HG03558 (cell line): Measurements from ENCODE around the gene KCNJ12.
"Not testable (repeated sequence)": the region's sequence is repeated elsewhere in the genome, so short reads cannot be mapped to it uniquely, and the experiment has no call there.

Experiments used
- ATAC-seq: cut with Tn5 transposase; IDR thresholded peaks from one replicate; pipeline ENCODE4 v1.9.1; 2021; ENCODE audit warnings: moderate number of reproducible peaks; ENCODE audit not compliant: unreplicated experiment; ENCODE audit errors: extremely low read depth

KCNJ12 gene

DNA sequence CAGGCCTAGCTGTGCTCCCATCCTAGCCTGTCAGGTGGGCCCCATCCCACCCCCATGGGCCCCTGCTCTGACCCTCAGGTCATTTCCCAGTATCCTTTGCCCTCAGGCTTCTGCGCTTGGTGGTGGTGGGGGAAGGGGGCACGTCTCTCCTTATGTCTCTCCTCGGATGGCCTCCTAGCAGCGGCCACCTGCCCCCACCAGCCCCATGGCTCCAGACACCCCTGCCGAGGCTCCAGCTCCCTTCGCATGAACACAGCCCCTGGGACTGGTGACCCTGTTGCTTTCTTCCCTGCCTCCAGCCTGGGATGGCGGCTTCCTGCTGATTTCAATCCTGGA is 27.3 kb upstream of the KCNJ12 start:
- not testable (repeated sequence) for ATAC-seq

DNA sequence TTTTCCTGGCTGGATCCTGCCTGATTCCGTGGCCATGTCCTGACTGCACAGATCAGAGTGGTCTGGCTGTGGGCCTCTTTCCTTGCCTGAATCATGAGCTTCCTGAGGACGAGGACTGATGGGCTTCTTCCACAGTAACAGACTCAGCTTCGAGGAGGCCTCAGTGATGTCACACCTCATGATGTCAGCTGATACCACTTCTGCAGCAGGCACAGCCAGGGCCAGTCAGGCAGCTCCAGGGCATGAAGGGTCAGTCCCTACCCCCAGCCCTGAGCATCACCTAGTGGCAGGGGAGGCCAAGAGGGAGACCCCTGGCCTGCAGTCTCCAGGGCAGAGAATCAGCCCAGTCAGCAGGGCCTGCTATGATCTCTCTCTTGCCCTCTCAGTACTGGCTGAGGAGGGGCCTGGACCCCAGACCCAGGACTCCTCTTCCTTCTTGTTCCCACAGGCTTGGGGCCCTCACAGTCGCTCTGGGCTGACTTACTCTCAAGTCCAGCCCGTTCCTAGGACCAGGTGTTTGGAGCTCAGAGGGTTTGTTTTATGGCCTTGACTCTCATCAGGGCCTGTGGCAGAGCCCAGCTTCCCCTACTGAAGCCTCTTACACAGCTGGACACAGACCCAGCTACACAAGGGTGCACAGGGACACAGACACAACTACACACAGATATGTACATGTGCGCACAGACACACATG is 26.7 kb upstream of the KCNJ12 start:
- not testable (repeated sequence) for ATAC-seq

DNA sequence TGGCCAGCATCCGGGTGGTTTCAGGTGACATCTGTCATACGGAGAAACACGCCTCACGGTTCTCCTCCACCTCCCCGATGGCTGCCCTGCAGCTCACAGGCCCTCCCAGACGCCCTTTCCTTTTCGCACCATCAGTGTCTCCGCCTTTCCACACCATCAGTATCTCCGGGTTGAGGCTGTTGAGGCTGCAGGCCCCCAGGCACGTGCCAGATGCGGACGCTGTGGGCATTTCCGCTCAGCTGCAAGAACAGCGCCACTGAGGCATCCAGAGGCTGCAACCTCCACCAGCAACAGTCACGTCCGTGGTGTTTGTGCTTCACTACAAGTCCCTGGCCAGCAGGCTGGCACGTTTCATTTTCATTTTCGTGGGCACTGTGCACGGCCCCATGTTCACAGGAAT is 25.7 kb upstream of the KCNJ12 start:
- ATAC-seq, result not testable (repeated sequence)

- no peak for ATAC-seq
These were observed 24.6 kb upstream of the KCNJ12 start for GRCh38 chr17:21351366-21352065.

GRCh38 chr17:21352221-21352980 is 23.8 kb upstream of the KCNJ12 start:
- no peak for ATAC-seq

DNA sequence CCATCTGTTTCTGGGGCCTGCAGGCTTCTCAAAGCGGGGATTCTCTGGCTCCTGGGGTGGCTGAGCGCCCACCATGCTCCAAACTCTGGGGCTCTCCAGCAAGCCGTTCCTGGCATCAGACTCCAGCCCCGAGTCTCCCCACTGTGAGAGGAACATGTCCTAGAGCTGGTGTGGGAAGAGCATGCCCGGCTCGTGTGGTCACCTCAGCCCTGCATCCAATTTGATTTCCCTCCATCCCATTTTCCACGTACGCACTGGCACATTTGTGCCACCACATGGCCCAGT is 23.2 kb upstream of the KCNJ12 start:
- ATAC-seq, result no peak

GRCh38 chr17:21353326-21354010 is 22.7 kb upstream of the KCNJ12 start:
- ATAC-seq, result no peak

- ATAC-seq, result no peak
These were observed 21.3 kb upstream of the KCNJ12 start for GRCh38 chr17:21354796-21355385.

GRCh38 chr17:21355586-21355985 is 20.6 kb upstream of the KCNJ12 start:
- no peak for ATAC-seq

DNA sequence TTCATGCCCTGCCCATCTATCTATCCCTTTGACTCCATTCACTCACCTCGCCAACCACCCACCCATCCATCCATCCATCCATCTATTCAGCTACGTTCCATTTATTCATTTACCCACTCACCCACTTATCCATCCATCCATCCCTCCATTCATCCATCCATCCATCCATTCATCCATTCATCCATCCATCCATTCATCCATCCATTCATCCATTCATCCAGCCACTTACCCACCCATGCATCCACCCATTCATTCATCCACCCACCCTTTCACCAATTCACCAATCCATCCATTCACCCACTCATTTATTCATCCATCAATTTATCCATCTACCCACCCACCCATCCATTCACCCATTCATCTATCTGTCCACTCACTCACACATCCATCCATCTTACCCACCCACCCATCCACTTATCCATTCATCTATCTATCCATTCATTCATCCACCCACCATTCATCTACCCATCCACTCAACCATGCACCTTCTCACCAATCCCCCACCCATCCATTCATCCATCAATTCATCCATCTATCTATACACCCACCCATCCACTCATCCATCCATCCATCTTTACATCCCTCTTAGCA is 19.5 kb upstream of the KCNJ12 start:
- ATAC-seq, result no peak

DNA sequence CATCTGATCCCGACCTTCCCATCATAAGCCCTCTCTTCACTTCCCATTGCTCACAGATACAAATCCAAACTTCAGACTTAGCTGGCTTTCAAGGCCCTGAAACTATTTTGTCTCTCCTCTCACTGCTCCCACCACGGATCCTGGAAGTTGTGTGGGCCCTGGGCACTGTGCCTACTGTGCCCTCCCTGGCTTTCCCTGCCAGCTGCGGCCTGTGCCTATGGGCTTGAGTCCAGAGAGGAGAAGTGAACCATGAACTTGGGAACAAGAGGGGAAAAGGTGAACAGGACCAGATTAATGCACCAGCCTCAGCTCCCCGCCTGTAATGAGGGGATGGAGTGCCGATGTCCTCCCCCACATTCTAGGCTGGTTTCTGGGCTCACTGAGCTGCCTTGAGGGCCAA is 18.9 kb upstream of the KCNJ12 start:
- no peak for ATAC-seq

GRCh38 chr17:21357696-21358656 is 18.2 kb upstream of the KCNJ12 start:
- ATAC-seq, result no peak

DNA sequence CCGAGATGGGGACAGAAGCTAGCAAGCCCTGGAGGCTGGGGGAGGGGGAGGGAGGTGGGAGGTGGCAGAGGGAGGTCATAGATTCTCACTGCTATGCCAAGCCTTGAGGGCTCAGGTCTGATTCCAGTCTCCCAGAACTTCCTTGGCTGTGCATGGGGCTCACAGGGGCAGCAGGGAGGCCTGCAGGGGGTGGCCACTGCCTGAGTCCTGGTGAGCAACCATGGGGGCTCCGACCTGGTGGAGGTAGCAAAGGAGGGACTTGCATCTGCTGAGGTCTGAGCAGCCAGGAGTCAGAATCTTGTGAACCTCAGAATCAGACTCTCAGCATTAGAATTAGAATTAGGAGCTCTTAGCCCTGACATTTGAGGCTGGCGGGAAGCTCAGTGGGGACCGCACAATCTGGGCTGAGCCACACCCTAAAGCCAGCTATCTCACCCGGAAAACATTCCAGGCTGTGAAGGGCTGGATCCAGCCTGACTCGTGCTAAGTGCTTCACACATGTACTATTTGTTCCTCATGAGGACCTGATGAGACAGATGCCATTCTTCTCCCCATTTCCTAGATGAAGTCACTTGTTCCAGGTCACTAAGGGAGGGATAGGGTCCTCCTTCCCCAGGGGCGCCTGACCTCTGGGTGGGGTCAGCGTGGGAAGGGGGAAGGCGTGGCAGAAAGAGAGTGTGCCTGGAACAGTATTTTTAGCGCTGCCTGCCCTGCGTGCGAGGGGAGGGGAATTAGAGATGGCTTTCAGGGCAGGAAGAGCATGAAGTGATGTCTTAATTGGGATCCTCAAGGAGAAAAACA is 17.3 kb upstream of the KCNJ12 start:
- ATAC-seq, result no peak

DNA sequence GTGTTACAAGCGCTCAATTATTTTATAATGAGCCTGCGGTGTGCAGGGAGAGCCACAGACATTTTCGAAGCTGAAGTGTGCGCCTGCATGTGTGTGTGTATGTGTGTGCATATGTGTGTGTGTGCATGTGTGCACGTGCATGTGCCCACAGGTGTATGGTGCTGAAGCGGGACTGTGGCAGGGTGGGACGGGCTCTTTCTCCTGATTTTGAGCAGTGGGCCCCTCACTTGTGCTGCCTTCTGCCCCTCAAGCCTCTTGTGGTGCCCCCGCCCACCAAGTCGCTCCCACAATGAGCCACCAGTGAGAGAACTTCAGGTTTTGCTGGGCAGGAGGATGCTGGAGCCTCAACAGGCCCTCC is 16.7 kb upstream of the KCNJ12 start:
- no peak for ATAC-seq

DNA sequence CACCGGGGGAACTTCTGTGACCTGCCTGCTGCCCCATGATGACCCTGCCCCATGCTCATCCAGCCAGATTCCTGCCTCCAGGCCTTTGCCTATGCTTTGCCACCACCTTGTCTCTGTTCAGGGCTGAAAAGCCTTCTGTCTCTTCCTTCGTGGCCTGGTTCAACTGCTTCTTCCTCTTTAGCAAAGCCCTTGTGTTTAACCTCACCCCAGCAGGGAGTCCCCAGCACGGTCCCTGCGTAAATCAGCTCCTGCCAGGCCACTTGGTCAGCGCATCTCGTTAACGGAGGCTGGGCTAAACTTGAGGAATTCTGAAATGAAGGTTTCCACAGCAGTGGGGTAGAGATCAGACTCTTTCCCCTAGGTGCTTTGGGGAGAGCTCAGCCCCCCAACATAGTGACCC is 16.1 kb upstream of the KCNJ12 start:
- no peak for ATAC-seq

- ATAC-seq, result no peak
These were observed 14.9 kb upstream of the KCNJ12 start for GRCh38 chr17:21361020-21361809.

DNA sequence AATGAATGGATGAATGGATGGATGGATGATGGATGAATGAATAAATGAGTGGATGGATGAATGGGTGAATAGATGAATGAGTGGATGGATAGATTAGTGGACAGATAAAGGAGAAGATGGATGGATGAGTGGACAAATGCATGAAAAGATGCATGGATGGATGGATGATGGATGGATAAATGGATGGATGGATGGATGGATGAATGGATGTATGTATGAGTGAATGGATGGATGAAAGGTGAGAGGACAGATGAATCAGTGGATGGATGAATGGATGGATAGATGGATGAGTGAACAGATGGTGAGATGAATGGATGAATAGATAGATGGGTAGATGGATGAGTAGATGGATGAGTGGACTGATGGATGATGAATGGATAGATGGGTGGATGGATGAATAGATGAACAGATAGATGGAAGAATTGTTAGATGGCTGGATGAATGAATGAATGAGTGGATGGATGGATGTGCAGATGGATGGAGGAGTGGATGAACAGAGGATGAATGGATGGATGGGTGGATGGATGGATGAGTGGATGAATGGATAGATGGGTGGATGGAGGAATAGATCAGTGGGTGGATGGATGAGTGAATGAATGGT is 13.7 kb upstream of the KCNJ12 start:
- no peak for ATAC-seq
